Adrenal gland (tissue), 12 donors: ENCODE measurements around the gene LMTK2. TPM values are rescaled to one million over a fixed set of nuclear protein-coding genes. Genes with fewer than 3 reads are reported as not detected.

Experiments
- DNase-seq, 7 donors: peaks; one replicate each; pipeline ENCODE4 v3.0.0-alpha.2; 2019 to 2020
- H3K27ac ChIP-seq, 5 donors: fragments of 200-600 bp; sonication (generic) in 4 of 5; 1 replicate in 3 of 5; 2 replicates in 2 of 5; pipeline versions ENCODE4 v1.5.1 to v1.8.0; 2016 to 2020; ENCODE audit warnings: mild to moderate bottlenecking in 1 of 5
- H3K27me3 ChIP-seq: fragments of 200-600 bp; 2 replicates; pipeline ENCODE4 v1.8.0; 2021
- H3K36me3 ChIP-seq, 2 donors: fragments of 200-600 bp; replicated peaks in 1 of 2; 1 replicate in 1 of 2; 2 replicates in 1 of 2; pipeline versions ENCODE4 v1.5.1 to v1.8.0; 2018 to 2022
- H3K4me1 ChIP-seq, 2 donors: fragments of 200-600 bp; replicated peaks in 1 of 2; 1 replicate in 1 of 2; 2 replicates in 1 of 2; pipeline versions ENCODE4 v1.5.1 to v1.8.0; 2018 to 2021
- H3K4me3 ChIP-seq, 4 donors: fragments of 200-600 bp; sonication (generic) in 3 of 4; one replicate each; pipeline ENCODE4 v1.5.1; 2016 to 2018
- H3K9me3 ChIP-seq, 3 donors: fragments of 200-600 bp; sonication (generic) in 1 of 3; replicated peaks in 1 of 3; 1 replicate in 2 of 3; 2 replicates in 1 of 3; pipeline versions ENCODE4 v1.5.1 to v1.8.0; 2016 to 2021
- CTCF ChIP-seq, 6 experiments: fragments of 450-650 bp in 4 of 6; fragments of 200-600 bp in 2 of 6; sonication (generic) in 1 of 6; IDR thresholded peaks; 1 replicate in 5 of 6; 2 replicates in 1 of 6; pipeline versions ENCODE4 v1.5.1 to v1.8.0; 2016 to 2021; ENCODE audit warnings: antibody characterized with exemption in 6 of 6, mild to moderate bottlenecking in 2 of 6, moderate library complexity in 1 of 6
- POLR2A ChIP-seq, 2 donors: fragments of 450-650 bp; IDR thresholded peaks; one replicate each; pipeline ENCODE4 v1.6.1; 2017; ENCODE audit warnings: antibody characterized with exemption in 2 of 2, mild to moderate bottlenecking in 2 of 2, moderate library complexity in 1 of 2
- WGBS, 4 donors: extraction: QIAGEN DNeasy Blood & Tissue Kit in 2 of 4; methylation state at CpG; one replicate each; pipeline versions ENCODE4 v1.1.5 to v1.1.7; 2013 to 2017; 5-methylcytosine and 5-hydroxymethylcytosine counted together
- intact Hi-C, 2 donors: fragments of 100-400 bp; cut with DNase I; formaldehyde crosslinking; loops; one replicate each; pipeline versions ENCODE4 v1.14.1 to v1.15.0; 2022 to 2023
- polyA plus RNA-seq, 3 donors: library from polyadenylated mRNA; stranded (reverse); fragments of 200-250 nt in 2 of 3; fragments of 350-450 nt in 1 of 3; fragmentation: Illumina TruSeq in 1 of 3; extraction: RNeasy Lipid Tissue Mini Kit (QIAGEN cat#74804) in 1 of 3; gene quantifications; one replicate each; pipeline ENCODE4 v1.2.3, GENCODE V29; 2013 to 2014
- total RNA-seq, 9 donors: library from RNA; depleted of rRNA in 4 of 9; stranded (reverse); fragments of >200 nt in 4 of 9; fragments of 120-200 nt in 1 of 9; fragmentation: NEBNext Ultra II Directional in 1 of 9; extraction: Animal tissue kit (Norgen Biotek cat#: 25700) in 1 of 9; gene quantifications; one replicate each; pipeline versions ENCODE4 v1.1.0 to v1.2.4, GENCODE V29; 2013 to 2023
- donor health status: healthy with polysubstance abuse.
- donor health status: Bipolar disorder and iron deficiency.
- donor health status: DM: yes; HTN: yes; CAD: no.
- donor health status: DM: no; HTN: no; CAD: no.
- donor health status: DM: no; HTN: no; CAD: no.
- donor health status: DM: yes; HTN: yes; CAD: no.

Gene LMTK2
- total and polyA plus RNA-seq, 12 donors: 3.4 to 36.2 (median 22.4) TPM

DNA sequence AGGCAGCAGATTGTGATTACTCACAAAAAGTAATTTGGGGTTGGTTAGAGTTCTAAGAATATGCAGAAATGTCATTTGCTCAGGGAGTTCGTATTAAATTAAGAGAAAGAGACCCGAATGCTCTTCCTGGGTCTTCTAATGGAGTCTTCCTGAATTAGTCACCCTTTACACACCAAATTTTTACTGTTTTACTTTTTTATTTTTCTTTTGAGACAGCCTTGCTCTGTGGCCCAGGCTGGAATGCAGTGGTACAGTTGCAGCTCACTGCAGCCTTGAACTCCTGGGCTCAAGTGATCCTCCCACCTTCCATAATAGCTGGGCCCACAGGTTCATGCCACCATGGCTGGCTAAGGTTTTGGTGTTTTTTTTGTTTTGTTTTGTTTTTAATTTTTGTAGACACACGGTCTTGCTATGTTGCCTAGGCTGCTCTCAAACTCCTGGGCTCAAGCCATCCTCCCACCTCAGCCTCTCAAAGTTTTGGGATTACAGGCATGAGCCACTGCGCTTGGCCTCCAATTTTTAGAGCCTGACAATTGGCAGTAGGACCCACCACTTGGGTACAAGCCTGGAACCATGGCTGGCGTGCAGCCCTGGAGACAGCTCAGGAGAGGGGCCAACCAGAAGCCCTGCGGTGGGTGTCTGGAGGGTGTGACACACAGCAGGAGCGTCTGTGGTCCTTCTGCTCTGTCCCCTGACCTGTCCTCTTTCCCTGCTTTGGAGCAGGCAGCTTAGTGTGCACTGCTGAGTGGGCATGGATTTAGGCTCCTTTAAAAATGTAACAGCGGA lies 88.2 kb downstream of the LMTK2 start:
- peaks cover 0 to 46% of the 10 kb centered on the region in 2 donors for H3K36me3 ChIP-seq
- H3K27me3 ChIP-seq: no peaks in the 10 kb centered on the region
- no peak overlapping the region for H3K27ac ChIP-seq
- no peaks in the 10 kb centered on the region for H3K4me1 ChIP-seq
- intact Hi-C loops: no loop called here
- TF ChIP-seq POLR2A (IDR thresholded peaks at IDR 0.05): no peak
- no peak for TF ChIP-seq CTCF (IDR thresholded peaks at IDR 0.05)
- H3K4me3 ChIP-seq: no peak overlapping the region
- DNase-seq: no peak
- 93 to 96% (median 94%) methylated on average over 7 to 8 of the region's 8 CpGs for WGBS, 4 donors
- H3K9me3 ChIP-seq: no peaks in the 10 kb centered on the region

DNA sequence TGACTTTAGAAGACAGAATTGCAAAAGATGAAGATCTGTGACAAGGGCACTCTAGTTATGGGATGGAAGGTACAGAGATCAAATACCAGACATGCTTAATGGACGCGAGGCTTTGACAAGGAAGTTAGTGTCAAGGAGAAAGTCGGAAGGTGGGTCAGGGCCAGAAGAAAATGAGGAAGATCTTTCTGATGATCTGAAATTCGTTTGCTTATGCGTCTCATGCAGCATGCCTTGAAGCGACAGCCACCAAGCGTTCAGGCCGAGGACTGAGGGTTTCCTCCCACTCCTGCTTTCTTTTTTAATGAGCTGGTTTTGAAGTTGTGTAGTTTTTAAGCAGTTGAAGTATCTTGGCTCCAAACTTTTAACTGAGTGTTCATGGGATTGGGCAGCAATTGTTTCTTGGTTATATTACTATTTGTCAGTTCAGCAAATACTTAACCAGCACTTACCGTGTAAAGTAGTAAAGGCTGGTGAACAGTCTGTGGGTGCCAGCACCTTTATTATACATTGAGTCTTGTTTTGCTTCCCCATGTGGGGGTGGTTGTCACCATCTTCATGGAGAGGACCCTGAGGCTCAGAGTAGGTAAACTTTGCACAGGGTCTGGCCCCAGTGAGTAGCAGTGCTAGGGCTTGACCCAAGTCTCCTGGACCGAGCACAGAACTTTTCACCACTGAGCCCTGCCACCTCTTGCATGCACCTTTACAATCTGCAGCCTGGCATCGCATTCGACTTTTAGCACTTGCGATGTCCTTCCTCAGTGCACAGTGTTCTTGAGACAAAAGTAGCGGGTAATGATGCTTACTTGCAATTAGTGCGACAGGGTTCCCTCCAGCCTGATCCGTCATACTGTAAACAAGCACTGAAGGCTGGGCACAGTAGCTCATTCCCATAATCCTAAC lies 90.3 kb downstream of the LMTK2 start:
- Histone ChIP-seq H3K9me3 (no peaks in the 10 kb centered on the region), H3K4me1 (no peaks in the 10 kb centered on the region), H3K36me3 (peaks cover 0 to 34% of the 10 kb centered on the region in 2 donors), H3K27ac (no peak overlapping the region), H3K4me3 (no peak overlapping the region), H3K27me3 (no peaks in the 10 kb centered on the region)
- intact Hi-C loops: no loop called here
- WGBS, 4 donors: 76 to 85% (median 81%) methylated on average over 13 to 16 of the region's 16 CpGs
- DNase-seq: no peak
- TF ChIP-seq POLR2A (IDR thresholded peaks at IDR 0.05) (no peak), CTCF (IDR thresholded peaks at IDR 0.05) (no peak)

GRCh38 chr7:98199131-98199530 lies 92.5 kb downstream of the LMTK2 start:
- Histone ChIP-seq H3K27ac (no peak overlapping the region), H3K36me3 (peaks cover 0 to 22% of the 10 kb centered on the region in 2 donors), H3K27me3 (no peaks in the 10 kb centered on the region), H3K9me3 (no peaks in the 10 kb centered on the region), H3K4me3 (no peak overlapping the region), H3K4me1 (peaks cover 0 to 6% of the 10 kb centered on the region in 2 donors)
- DNase-seq: no peak
- WGBS, 4 donors: 88 to 95% (median 92%) methylated on average over 5 of the region's 5 CpGs
- TF ChIP-seq POLR2A (IDR thresholded peaks at IDR 0.05): no peak
- intact Hi-C loops: no loop called here

- Histone ChIP-seq H3K4me1 (peaks cover 0 to 6% of the 10 kb centered on the region in 2 donors), H3K4me3 (no peak overlapping the region), H3K36me3 (peaks cover 0 to 13% of the 10 kb centered on the region in 2 donors), H3K9me3 (no peaks in the 10 kb centered on the region), H3K27me3 (no peaks in the 10 kb centered on the region), H3K27ac (no peak overlapping the region)
- 88 to 95% (median 92%) methylated on average over 6 of the region's 6 CpGs for WGBS, 4 donors
- no peak for TF ChIP-seq POLR2A (IDR thresholded peaks at IDR 0.05)
- no peak for TF ChIP-seq CTCF (IDR thresholded peaks at IDR 0.05)
- intact Hi-C loops: no loop called here
- no peak for DNase-seq
These were observed 93.7 kb downstream of the LMTK2 start for GRCh38 chr7:98200364-98200763.
